Right atrium auricular region (tissue), 2 donors: ENCODE measurements around the gene DDR1. TPM values are rescaled to one million over a fixed set of nuclear protein-coding genes. Genes with fewer than 3 reads are reported as not detected.

ENCODE experiments used
- DNase-seq: peaks from one replicate; pipeline ENCODE4 v3.0.0-alpha.2; 2019; ENCODE audit warnings: low spot score
- H3K27ac ChIP-seq, 2 donors: fragments of 200-600 bp; sonication (generic); 1 replicate in 1 of 2; 2 replicates in 1 of 2; pipeline ENCODE4 v1.5.1; 2016 to 2019
- H3K27me3 ChIP-seq, 2 donors: fragments of 200-600 bp; sonication (generic); one replicate each; pipeline versions ENCODE4 v1.5.1 to v1.6.0; 2017 to 2019
- H3K36me3 ChIP-seq: fragments of 200-600 bp; sonication (generic); one replicate; pipeline ENCODE4 v1.5.1; 2016
- H3K4me1 ChIP-seq, 2 donors: fragments of 200-600 bp; sonication (generic); one replicate each; pipeline versions ENCODE4 v1.5.1 to v1.6.0; 2017 to 2019
- H3K4me3 ChIP-seq, 2 donors: fragments of 200-600 bp; sonication (generic); 1 replicate in 1 of 2; 2 replicates in 1 of 2; pipeline ENCODE4 v1.5.1; 2017 to 2019; ENCODE audit warnings: mild to moderate bottlenecking in 1 of 2, moderate library complexity in 1 of 2
- H3K9me3 ChIP-seq, 2 donors: fragments of 200-600 bp; sonication (generic); one replicate each; pipeline ENCODE4 v1.5.1; 2019
- CTCF ChIP-seq, 2 donors: fragments of 200-600 bp; sonication (generic); IDR thresholded peaks; one replicate each; pipeline ENCODE4 v1.5.1; 2019; ENCODE audit warnings: antibody characterized with exemption in 2 of 2
- total RNA-seq, 2 donors: library from RNA; depleted of rRNA; stranded (reverse); fragments of >200 nt; gene quantifications; one replicate each; pipeline ENCODE4 v1.1.0, GENCODE V29; 2016

Gene DDR1
- total RNA-seq, 2 donors from 2014 or later, result 61.7 to 106 TPM

DNA sequence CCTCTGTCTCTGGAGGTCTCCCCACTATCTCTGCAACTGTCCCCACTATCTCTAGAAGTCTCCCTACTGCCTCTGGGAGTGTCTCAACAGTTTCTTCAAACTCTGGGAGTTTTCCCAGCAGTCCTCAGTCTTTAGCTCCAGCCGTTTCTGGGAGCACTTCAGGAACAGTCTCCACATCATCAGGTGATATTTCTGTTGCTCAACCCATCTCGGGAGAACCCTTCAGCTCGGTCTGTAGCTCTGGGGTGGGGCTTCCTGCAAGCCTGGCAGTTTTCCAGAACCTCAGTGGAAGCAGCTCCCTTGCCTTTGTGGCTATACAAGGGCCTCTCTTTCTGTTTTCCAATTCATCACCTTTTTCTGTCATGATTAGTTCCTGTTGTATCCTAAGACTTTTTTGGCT lies 50.7 kb downstream of the DDR1 start:
- TF ChIP-seq CTCF (IDR thresholded peaks at IDR 0.05), result no peak
- no peak overlapping the region for H3K27ac ChIP-seq
- H3K36me3 ChIP-seq, result no peaks in the 10 kb centered on the region
- no peaks in the 10 kb centered on the region for H3K4me1 ChIP-seq
- no peaks in the 10 kb centered on the region for H3K27me3 ChIP-seq
- DNase-seq, result no peak
- H3K4me3 ChIP-seq, result no peak overlapping the region
- no peaks in the 10 kb centered on the region for H3K9me3 ChIP-seq

DNA sequence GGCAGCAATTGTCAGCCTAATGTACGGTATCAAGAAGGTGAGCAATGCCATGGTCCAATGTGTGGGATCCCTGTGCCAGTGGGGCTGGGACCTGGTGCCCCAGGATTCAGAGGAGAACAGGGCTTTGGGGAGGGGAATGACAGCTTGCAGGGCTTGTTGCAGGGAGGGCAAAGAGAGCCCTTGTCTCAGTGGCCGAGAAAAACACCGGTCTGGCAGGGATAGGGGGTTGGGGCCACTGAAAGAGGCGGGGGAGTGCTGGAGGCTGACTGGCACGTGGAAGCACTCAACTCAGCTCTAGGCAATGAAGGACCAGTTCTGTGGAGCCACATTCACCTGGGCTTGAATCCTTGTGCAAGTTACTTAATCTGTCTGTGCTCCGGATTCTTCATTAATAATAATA lies 52.9 kb downstream of the DDR1 start:
- no peaks in the 10 kb centered on the region for H3K27me3 ChIP-seq
- H3K36me3 ChIP-seq, result no peaks in the 10 kb centered on the region
- H3K4me3 ChIP-seq, result no peak overlapping the region
- H3K27ac ChIP-seq, result no peak overlapping the region
- DNase-seq, result no peak
- no peak for TF ChIP-seq CTCF (IDR thresholded peaks at IDR 0.05)
- no peaks in the 10 kb centered on the region for H3K9me3 ChIP-seq
- peaks cover 0 to 2% of the 10 kb centered on the region in 2 donors for H3K4me1 ChIP-seq

GRCh38 chr6:30938730-30939129 lies 54.4 kb downstream of the DDR1 start:
- Histone ChIP-seq H3K27me3 (no peaks in the 10 kb centered on the region), H3K36me3 (no peaks in the 10 kb centered on the region), H3K27ac (no peak overlapping the region), H3K4me3 (no peak overlapping the region), H3K4me1 (peaks cover 0 to 12% of the 10 kb centered on the region in 2 donors), H3K9me3 (no peaks in the 10 kb centered on the region)
- no peak for TF ChIP-seq CTCF (IDR thresholded peaks at IDR 0.05)
- DNase-seq, result no peak

DNA sequence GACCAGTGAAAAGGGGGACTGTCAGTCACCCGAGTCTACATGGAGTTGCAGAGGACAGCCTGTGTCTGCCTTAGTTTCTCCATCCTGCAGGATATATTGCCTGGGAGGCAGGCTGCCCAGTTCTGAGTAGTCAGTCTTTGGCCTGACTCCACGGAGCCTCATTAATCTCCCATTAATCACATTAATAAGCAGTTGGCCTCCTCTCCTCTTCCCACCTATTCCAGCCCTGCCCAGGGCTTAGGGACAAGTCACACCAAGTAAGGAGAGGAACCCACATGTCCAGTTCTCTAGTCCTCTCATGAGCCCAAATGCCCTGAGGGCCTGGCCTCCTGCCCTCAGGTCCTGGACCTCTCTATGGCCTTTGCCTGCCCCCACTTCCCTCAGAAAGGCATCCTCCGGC lies 55.2 kb downstream of the DDR1 start:
- Histone ChIP-seq H3K27me3 (no peaks in the 10 kb centered on the region), H3K27ac (no peak overlapping the region), H3K36me3 (no peaks in the 10 kb centered on the region), H3K4me1 (peaks cover 0 to 12% of the 10 kb centered on the region in 2 donors), H3K9me3 (no peaks in the 10 kb centered on the region), H3K4me3 (no peak overlapping the region)
- DNase-seq, result no peak
- TF ChIP-seq CTCF (IDR thresholded peaks at IDR 0.05), result no peak

DNA sequence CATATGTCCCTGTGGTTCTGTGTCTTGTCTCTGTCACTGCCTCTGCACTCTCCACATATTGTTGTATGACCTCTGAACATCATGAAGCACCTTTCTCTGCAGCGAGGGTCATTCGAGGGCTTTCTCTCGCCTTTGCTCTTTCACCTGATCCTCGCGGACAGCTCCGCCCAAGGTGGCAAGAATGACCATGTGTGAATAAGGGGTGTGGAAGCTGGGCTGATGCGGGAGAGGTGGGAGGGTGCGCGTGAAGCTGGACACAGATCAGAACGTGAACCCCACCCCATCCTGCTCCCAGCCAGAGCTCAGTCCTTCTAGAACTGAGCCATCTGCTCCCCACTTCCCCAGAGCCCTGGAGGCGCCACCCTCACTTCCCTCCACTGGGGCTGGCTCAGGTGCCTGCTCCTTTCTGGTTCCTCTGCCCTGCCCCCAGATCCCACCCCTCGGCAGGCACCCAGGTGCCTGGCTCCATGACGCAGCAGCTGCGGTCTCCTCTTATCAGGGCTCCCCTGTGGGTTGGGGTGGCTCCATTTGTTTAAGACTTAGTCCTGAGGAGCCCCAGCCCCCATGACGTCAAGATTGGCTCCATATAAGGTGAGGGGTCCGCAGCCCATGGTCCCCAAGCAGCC lies 56.2 kb downstream of the DDR1 start, which contains the start of gene MUCL3:
TSS of gene MUCL3 (plus strand) at position 613 of the 626 bp plus-strand sequence. CDS start 27 bp downstream, outside the sequence.
- H3K27ac ChIP-seq, result no peak within 1 kb of the TSS
- H3K27me3 ChIP-seq, result no peaks in the 10 kb centered on the region
- no peak within 1 kb of the TSS for H3K4me3 ChIP-seq
- no peaks in the 10 kb centered on the region for H3K36me3 ChIP-seq
- peaks cover 0 to 12% of the 10 kb centered on the region in 2 donors for H3K4me1 ChIP-seq
- TF ChIP-seq CTCF (IDR thresholded peaks at IDR 0.05), result no peak
- no peak for DNase-seq
- no peaks in the 10 kb centered on the region for H3K9me3 ChIP-seq
